Neural crest cell (in vitro differentiated cells): ENCODE measurements around the gene CFAP53. TPM values are rescaled to one million over a fixed set of nuclear protein-coding genes. Genes with fewer than 3 reads are reported as not detected.
A peak's percentile ranks its signal among the peaks of the same experiment; 100 is the strongest.

ENCODE experiments used
- DNase-seq: peaks from one replicate; pipeline ENCODE4 v3.0.0; 2021; ENCODE audit warnings: low read depth, mixed read lengths, low spot score
- H3K27ac Mint-ChIP-seq: one replicate; pipeline ENCODE4 v1.8.0; 2021; ENCODE audit warnings: mild to moderate bottlenecking, mixed read lengths; ENCODE audit not compliant: unreplicated experiment
- H3K27me3 Mint-ChIP-seq: 2 replicates; pipeline ENCODE4 v1.8.0; 2021; ENCODE audit warnings: low read depth, mild to moderate bottlenecking, mixed read lengths
- H3K36me3 Mint-ChIP-seq: 2 replicates; pipeline ENCODE4 v1.8.0; 2021; ENCODE audit warnings: low read depth, mild to moderate bottlenecking, mixed read lengths
- H3K4me1 Mint-ChIP-seq: 2 replicates; pipeline ENCODE4 v1.8.0; 2021; ENCODE audit warnings: mixed read lengths
- H3K4me3 Mint-ChIP-seq: one replicate; pipeline ENCODE4 v1.8.0; 2021; ENCODE audit warnings: mild to moderate bottlenecking, mixed read lengths
- H3K9me3 Mint-ChIP-seq: 2 replicates; pipeline ENCODE4 v1.8.0; 2021; ENCODE audit warnings: mixed read lengths
- total RNA-seq: library from RNA; stranded (reverse); gene quantifications from 2 replicates; pipeline ENCODE4 v1.2.1, GENCODE V29; 2021
- TF ChIP-seq, protein P1 (sequence below): fragments of 200-600 bp; sonication (generic); conservative IDR thresholded peaks from 2 replicates; pipeline ENCODE4 v1.5.0; 2021; ENCODE audit warnings: antibody characterized with exemption, mild to moderate bottlenecking

The CFAP53 gene
- total RNA-seq, 1 donor from 2014 or later, result 0.54 TPM

DNA sequence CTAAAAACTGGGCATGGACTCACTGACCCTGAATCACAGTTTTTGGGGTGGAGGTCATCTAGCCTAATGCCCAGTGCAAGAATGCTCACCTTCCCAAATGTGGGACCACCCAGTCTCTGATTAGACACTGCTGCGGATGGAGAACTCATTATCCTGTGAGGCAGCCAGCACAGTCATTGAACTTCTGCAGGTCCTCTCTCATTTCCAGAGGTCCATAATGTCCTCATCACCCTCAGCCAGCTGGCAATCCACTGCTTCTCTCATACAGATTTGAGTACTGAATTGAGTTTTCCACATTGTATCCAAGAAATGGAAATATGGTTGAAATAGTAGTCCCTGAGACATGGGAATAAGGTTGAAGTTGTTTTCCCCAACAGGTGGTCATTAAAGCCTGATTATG is 66.4 kb downstream of the CFAP53 start:
- peaks cover 8% of the 10 kb centered on the region for H3K4me1 Mint-ChIP-seq
- no peak overlapping the region for H3K27ac Mint-ChIP-seq
- H3K36me3 Mint-ChIP-seq, result no peaks in the 10 kb centered on the region
- TF ChIP-seq, protein P1, sequence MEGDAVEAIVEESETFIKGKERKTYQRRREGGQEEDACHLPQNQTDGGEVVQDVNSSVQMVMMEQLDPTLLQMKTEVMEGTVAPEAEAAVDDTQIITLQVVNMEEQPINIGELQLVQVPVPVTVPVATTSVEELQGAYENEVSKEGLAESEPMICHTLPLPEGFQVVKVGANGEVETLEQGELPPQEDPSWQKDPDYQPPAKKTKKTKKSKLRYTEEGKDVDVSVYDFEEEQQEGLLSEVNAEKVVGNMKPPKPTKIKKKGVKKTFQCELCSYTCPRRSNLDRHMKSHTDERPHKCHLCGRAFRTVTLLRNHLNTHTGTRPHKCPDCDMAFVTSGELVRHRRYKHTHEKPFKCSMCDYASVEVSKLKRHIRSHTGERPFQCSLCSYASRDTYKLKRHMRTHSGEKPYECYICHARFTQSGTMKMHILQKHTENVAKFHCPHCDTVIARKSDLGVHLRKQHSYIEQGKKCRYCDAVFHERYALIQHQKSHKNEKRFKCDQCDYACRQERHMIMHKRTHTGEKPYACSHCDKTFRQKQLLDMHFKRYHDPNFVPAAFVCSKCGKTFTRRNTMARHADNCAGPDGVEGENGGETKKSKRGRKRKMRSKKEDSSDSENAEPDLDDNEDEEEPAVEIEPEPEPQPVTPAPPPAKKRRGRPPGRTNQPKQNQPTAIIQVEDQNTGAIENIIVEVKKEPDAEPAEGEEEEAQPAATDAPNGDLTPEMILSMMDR, result no peak
- H3K27me3 Mint-ChIP-seq, result peaks cover 80% of the 10 kb centered on the region
- no peak for DNase-seq
- H3K9me3 Mint-ChIP-seq, result no peaks in the 10 kb centered on the region
- H3K4me3 Mint-ChIP-seq, result no peak overlapping the region

DNA sequence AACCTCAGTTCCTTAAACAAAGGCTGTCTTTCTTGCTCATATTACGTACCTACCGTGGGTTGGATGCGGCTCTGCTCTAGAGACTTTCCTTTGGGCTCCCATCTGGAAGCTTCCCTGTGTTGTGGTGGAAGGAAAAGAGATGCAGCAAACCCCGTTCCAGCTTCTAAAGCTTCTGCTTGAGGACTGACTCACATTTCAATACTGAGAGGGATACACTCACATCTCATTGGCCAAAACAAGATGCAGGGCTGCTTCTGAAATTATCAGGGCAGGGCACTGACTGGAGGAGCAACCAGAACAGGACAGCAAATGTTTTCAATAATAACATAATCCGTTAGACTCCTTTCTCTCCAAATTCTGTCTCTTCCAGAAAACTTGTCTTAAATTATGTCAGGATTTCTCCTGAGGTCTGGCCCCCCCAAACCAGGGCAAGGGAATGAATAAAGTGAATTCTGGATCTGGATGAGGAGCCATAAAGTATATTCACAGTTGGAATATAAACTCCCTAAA is 66.9 kb downstream of the CFAP53 start:
- DNase-seq, result no peak
- no peak overlapping the region for H3K27ac Mint-ChIP-seq
- H3K4me1 Mint-ChIP-seq, result peaks cover 8% of the 10 kb centered on the region
- no peaks in the 10 kb centered on the region for H3K36me3 Mint-ChIP-seq
- TF ChIP-seq, protein P1, result no peak
- peaks cover 77% of the 10 kb centered on the region for H3K27me3 Mint-ChIP-seq
- H3K4me3 Mint-ChIP-seq, result no peak overlapping the region
- no peaks in the 10 kb centered on the region for H3K9me3 Mint-ChIP-seq

DNA sequence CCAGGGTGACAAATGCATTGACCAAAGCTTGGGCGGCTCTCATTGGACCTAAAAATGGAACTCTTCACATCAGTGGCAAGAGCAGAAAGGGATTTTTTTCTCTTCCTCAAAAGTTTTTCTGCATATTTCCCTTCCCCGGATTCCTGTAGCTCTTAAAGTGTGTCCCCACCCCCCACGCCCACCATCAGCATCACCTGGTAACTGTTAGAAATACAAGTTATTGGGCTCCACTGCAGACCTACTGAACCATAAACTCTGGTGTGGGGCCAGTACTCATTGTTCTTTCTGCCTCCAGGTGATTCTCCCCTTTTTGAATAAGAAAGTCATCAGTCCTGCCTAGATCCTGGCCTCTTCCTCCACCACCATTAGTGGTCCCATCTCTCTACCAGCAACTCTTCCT is 70.0 kb downstream of the CFAP53 start:
- H3K27ac Mint-ChIP-seq, result no peak overlapping the region
- H3K27me3 Mint-ChIP-seq, result peaks cover 91% of the 10 kb centered on the region

DNA sequence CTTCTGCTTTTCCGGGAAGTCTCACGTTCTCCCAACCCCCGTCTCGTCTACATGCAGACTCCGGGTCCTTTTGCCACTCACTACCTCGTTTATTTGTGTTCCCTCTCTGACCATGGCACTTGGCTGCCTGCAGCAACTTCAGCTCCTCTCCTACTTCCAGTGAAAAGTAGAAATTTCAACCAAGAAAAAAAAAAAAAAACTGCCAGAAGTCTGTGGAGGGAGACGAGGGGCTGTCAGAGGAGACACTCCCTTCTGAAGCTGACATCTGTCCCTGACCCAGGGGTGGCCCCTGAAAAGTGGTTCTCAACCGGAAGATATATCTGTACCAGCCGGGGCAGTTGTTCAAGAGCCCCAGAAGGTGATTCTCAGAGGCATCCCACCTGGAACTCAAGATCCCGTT is 70.6 kb downstream of the CFAP53 start:
- Mint-ChIP-seq H3K4me3 (peak overlapping the region; percentile 62), H3K4me1 (peaks cover 8% of the 10 kb centered on the region), H3K27me3 (peaks cover 91% of the 10 kb centered on the region), H3K36me3 (no peaks in the 10 kb centered on the region), H3K9me3 (no peaks in the 10 kb centered on the region), H3K27ac (no peak overlapping the region)
- no peak for DNase-seq
- TF ChIP-seq, protein P1, result no peak

More for the DNA sequence above, 70.0 kb downstream of the CFAP53 start:
- TF ChIP-seq, protein P1, result no peak
- Mint-ChIP-seq H3K9me3 (no peaks in the 10 kb centered on the region), H3K4me3 (peak overlapping the region; percentile 62), H3K36me3 (no peaks in the 10 kb centered on the region), H3K4me1 (peaks cover 8% of the 10 kb centered on the region)
- no peak for DNase-seq

DNA sequence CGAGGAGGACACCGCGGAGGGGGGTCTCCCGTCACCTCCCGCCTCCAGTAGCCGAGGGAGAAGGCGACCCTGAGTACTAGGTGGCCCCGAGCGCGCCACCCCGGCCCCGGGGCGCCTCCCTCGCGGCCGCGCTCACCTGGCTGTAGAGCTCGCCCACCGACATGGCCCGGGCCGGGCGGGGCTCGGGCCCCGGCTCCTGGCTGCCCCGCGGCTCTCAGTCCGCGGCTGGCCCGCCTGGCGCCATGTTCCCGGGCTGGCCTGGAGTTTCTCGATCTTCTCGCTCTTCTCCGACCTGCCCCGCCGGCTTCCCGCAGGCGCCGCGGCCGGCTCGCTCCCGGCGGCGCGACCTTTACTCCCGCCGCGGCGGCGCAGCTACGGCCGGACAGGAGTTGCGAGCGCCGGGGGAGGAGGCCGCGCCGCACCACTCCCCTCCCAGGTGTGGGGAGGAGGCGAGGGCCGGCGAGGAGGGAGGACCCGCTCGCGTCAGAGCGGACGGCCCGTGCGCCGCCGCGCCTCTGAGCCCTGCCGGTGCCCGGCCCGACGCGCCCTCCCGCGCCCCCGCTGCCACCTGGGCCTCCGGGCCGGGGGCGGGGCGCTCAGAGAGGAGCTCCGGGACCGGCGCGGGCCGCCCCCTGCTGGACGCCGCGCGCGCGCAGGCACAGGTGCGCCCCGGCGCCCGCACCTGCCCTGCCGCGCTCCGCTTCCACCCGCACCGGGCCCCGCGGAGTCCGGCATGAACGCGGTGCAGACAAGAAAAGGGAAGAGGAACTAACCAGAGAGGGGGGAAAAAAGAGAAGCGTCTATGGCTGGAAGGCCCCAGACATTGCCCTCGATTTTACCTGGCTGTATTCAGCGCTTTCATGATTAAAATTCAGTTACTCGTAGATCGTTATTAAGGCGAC is 71.4 kb downstream of the CFAP53 start, which contains the start of gene MYO5B:
Gene MYO5B, minus strand, starts transcription at position 517 of the 902 bp plus-strand sequence. Its CDS starts 354 bp downstream, at position 163.
- Mint-ChIP-seq H3K4me1 (peaks cover 8% of the 10 kb centered on the region), H3K9me3 (no peaks in the 10 kb centered on the region), H3K4me3 (peak within 1 kb of the TSS; percentile 71), H3K27ac (no peak within 1 kb of the TSS), H3K36me3 (no peaks in the 10 kb centered on the region), H3K27me3 (peaks cover 91% of the 10 kb centered on the region)
- peak; percentile 17 for DNase-seq
- TF ChIP-seq, protein P1, result peak; percentile 69
